HT-29 (cell line): Measurements from ENCODE around the gene GPC4. TPM values are rescaled to one million over a fixed set of nuclear protein-coding genes. Genes with fewer than 3 reads are reported as not detected.
"Not testable (repeated sequence)": the region's sequence is repeated elsewhere in the genome, so short reads cannot be mapped to it uniquely, and the experiment has no call there.

Experiments used
- DNase-seq: peaks from one replicate; pipeline ENCODE4 v3.0.0-alpha.2; 2015; ENCODE audit warnings: low spot score
- total RNA-seq: library from RNA; depleted of rRNA; stranded (reverse); fragments of >200 nt; shearing (Covaris generic); gene quantifications from 2 replicates; pipeline ENCODE4 v1.2.3, GENCODE V29; 2014

Gene GPC4
- total RNA-seq, 1 experiment from 2014 or later, result 1.4 TPM

DNA sequence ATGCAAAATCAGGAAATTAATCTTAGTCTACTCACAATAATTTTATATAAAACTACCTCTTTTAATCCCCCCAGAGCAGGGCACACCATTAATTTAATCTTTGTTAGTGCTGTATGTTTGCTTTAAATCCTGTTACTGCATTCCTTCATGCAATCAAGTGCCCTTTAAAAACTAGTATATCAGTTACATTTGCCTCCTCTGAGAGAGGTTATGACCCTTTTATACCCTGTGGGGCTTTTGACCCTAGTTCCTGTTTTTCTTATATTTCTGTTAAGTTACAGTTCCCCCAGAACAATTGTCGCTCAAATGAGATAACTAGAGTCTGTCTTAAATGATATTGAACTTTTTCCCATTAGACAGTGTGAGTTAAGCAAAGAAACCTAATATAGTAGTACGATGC, 46.2 kb downstream of the GPC4 start:
- DNase-seq, result no peak

DNA sequence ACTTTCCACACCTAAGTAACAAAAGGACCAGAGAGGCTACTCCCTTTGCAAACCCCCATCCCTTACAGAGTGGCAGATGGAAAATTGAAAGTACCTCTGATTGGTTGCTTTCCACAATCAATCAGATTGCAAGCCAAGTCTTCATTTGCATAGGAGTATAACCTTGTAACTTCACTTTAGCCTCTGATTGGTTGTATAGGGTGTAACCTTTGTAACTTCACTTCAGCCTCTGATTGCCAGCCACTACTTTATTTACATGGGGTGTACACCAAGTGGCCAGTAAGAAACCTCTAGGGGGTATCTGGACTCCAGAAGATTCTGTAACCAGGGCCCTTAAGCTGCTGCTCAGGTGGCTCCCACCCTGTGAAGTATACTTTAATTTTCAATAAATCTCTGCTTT, 48.6 kb downstream of the GPC4 start:
- DNase-seq, result no peak

DNA sequence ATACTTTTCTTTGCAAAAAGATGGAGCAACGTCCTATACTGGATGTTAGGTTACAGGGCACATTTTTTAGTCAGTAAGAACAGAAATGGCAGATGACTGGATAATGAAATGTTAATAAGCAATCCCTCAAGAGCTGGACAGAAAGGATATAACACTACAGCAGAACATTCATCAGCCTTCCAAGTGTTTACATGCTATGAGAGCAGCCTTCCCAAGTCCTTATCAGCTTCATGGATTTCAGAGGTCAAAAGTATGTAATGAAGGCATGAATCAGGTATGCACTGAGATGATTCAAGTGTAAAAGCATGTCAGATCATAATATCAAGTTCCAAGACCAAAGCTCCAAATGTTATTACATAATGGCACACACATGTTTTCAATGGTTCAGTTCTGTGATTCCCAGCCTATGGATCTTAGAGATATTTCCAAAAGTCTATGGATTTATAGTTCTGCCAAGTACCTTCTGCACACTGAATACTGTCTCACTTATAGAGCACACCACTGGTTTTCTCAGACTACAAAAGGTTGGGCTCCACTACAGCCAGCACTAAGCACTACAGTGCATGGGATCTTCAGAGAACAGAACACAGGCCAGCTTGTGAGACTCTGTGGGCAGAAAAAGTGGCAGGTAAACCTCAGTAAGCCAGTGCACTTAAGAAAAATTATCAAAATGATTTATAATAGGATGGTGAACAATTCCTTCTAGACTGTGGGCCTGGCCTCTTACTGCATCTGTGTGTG, 49.2 kb downstream of the GPC4 start:
- DNase-seq, result no peak

DNA sequence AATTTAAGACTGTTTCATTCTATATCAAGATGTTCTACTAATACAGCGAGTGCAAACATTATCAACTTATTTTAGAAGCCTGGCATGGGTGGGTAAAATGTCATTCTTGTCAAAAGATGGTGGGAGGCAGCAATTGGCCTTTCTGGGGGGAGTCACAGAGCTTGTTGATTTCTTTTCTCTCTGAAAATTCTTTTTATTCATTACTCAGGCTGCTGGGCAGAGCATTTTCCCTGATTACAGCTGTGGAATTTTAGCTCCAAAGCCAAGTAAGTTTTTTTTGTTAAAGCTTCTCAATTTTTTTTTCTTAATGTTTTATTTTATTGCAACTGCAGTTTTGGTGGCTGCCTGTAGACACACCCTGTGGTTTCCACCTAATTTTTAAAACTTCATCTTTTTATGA, 50.4 kb downstream of the GPC4 start:
- no peak for DNase-seq

DNA sequence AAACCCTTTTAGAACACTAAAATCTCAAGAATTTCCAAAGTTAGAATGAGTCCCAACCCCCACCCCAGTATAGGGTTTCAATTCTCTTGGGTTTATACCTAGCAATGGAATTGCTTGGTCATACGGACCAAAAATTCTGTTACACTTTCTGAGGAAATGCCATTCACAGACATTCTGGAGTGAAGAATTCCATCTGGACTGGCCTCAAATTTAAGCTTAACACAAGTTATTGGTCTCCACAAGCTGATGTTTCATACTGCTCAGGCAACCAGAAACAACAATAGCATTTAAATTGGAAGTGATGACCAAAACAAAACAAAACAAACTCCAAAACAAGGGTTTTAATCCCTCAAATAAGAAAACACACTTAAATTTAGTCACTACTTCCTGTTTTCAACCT, 51.1 kb downstream of the GPC4 start:
- DNase-seq, result no peak

DNA sequence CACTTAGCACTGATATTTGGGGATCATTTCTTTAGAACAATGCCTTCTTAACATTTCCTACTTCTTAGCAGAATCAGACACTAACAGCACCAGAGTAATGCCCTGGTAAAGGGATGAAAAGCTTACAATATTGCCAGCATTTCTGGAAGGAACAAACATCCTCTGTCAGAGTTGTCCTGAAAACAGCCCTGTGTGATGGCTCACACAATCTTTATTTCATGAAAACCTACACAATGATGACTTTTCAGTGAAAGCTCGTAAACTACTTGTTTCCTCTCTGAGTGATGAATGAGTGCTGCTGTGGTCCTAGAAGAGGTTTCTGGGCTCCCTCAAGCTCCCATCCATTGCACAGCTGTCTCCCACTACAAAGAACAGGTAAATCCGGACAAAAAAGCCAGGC, 52.8 kb downstream of the GPC4 start:
- DNase-seq, result no peak

DNA sequence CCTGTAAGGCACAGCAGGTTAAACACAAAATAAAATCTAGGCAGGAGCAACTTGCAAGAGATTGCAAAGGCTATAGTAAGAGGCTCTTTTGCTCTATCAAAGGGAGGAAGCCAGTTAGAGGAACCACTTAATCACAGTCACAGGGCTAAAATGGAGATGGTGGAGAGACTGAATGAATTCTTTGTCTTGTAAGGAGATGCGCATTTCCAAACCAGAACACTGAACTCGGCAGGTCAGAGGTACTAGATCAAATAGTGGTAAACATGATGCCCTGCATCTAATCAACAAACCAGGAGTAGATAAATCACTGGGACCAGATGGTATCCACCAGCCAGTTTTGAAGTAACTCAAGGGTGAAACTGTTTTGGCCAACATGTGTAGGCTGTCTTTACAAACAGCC, 55.8 kb downstream of the GPC4 start:
- no peak for DNase-seq

DNA sequence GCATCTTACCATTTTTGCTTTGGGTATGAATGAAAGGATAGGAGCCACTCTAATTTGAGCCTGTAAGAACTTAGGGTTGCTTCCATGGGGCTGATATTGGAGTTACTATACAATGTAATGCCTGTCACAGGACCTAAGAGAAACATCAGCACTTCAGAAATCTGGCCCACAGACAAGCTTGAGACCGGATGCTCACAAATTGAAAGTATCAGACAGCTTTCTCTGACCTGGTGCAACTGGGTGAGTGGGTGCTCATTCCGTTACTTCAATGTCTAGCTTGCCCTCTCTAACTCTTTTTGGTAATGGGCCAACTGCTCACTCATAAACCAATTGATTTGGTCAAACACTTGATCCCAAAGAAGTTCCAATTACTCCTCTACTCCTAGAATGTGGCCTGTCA, 62.1 kb downstream of the GPC4 start:
- no peak for DNase-seq

DNA sequence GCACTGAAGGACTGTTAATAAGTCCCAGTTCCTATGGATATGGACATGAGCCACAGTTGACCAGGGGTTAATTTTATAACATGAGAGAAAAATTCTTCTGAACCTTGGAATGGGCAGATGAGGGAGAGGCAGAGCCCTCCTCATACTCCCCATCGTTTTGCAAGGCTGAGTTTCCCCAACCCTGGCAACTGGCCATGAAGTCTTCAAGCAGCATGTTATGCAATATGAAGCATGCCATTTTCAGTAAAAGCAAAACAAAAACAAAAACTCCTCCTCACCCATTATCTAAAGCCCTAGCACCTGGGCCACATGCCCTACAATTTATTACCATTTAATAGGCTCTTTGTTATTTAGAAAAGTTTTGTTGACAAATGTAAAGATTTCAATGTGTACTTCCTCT, 64.5 kb downstream of the GPC4 start:
- no peak for DNase-seq

DNA sequence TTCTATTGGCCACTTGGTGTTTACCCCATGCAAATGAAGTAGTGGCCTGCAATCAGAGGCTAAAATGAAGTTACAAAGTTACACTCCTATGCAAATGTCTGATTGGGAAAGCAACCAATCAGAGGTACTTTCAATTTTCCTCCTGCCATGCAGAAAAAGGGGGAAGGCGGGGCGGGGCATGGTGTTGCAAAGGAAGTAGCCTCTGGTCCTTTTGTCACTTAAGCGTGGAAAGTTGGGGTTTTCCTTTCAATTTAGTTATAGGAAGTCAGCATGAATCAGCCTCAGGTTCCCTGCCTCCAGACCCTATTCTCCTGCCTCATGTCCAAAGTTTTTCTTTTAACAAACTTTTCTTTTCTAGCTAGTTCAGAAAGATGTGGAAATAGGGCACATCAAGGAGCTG, 69.3 kb downstream of the GPC4 start:
- DNase-seq, result no peak

DNA sequence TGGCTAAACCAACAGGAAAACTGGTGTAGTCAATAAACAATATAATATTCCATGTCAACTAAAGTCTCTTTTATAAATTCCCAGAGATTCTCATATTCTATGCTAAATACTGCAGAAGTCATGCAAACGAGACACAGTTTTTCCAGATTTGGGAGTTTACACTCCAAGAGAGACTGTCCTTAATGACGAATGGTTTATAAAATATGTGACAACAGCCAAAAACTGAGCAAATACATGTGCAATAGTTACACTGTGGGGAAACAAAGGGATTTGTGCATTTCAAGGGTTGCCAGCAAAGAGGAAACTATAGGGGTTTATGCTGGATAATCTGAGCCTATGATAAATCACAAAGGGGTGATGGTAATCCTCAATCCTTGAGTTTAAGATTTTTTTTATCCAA, 75.7 kb downstream of the GPC4 start:
- DNase-seq, result no peak

DNA sequence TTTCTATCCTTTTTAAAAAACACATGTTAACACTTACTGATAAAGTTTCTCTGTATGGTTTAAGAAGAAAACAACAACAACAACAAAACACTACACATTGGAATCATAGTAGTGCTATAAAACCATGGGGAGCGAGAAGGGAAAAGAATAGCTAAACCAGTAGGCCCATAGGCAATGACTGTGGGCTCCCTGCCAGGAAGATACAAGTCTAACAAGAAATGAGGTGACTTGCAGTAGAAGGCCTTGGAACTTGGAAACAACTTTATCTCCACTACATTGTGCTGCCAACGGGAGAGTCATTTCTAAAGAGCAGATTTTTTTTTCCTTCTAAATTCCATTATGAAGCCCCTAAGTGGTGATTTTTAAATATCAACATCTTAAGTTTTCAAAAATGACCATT, 78.0 kb downstream of the GPC4 start:
- peak; percentile 39 for DNase-seq

DNA sequence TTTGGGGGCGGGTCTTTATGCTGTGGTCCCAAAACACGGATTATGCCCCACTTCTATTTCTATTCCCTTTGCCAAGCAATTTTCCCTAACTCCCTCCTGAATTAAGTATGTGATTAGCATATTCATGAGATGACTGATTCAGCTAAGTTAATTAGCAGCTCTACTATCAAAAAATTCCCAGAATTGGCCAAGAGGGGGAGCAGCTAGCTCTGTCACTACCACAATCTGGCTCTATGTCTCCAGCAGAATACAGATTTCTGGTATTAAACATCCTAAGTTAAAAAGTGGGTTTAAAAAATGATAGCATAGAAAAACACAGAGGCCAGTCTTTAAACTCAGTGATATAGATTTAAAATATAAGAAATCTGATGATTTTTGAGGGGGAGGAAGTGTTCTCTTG, 80.3 kb downstream of the GPC4 start:
- DNase-seq, result peak; percentile 79

DNA sequence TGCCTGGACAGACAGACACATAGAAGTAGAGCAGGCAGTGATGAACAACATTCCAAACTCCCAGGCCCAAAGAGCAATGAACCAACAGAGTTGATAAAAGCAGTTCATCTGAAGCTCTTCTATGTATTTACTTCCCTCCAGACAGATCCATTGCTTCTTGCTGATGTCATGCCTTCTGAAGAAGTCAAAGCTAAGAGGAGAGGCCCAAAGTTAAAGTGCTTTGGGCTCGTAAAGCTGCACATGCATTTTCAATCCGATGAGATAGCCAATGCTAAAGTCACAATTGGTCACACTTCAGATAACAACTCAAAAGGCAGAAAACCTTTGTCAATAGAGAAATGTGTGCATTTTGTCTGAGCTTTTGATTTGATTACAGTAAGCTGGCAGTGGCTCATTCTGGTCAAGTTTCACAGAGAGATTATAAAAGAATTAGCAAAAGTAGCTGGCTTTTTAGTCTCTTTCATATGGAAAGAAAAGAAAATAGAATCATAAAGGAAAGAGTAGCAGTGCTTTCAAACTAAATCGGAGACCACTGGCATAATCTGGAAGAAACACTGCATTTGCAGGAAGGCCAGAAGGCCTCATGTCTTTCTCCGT, 82.0 kb downstream of the GPC4 start:
- no peak for DNase-seq

DNA sequence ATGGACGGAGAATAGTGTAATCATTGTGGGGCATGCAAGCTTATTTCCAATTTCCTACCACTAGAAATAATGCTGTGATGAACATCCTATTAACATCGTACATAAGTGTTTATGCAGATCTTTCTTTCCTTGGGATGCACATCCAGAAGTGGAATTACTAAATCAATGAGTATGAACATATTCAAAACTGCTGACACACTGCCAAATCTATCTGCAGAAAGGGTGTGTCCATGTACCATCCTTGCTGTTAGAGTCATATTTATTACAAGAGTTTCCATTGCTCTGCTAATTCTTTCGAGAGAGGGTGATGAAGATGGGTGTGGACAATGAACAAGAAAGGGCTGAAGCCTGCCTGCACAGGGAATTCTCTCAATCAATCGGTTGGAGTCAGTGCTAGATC, 82.6 kb downstream of the GPC4 start:
- no peak for DNase-seq

DNA sequence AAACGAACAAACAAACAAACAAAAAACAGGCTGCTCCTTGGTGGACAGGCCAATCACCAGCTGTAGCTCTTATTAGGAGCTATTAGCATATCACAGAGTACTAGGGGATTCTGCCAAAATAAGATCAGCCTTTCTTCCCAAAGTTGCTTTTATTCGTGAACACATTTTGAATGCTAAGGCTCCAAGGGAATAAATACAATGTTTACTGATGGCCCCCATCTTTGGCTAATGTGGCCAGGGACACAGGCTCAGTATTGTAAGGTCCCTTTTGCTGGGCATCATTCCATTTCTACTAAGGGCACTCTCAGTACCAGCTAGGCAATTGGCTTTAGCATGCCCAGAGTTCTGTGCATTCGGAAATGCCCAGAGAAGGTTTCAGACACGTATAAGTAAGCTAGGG, 84.3 kb downstream of the GPC4 start:
- DNase-seq, result no peak

DNA sequence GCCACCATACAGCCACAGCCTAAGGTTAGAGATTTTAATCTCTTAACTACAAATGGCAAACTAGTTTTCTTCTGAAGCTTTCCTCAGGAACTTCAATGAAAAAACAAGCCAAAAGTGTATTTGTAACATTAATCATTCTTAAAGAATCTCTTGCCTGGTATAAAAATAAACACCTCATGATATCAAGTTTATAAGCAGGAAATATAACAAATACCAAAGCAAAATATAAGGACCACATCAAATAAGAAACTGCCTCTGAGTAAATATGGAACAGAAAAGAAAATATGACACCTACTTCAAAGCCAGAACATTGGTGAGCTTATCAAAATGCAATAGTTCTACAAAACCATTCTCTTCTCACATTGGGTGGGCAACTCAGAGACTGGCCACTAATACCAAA, 89.9 kb downstream of the GPC4 start:
- DNase-seq, result no peak

DNA sequence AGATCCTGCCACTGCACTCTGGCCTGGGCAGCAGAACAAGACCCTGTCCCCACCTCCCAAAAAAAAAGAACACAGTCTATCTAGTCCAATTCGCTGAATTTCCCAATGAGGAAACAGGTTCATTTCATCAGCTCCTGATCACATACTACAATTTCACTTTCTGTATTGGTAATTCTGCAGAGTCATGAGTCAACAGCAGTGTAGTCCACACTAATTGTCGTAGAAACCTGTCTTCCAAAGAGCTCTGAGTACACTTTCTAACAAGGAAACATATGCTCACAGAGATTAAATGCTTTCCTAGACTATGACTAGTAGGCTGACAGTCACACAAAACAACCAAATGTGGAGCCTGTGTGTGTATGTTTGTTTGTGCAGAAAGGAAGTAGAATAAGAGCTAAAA, 91.9 kb downstream of the GPC4 start:
- DNase-seq, result no peak

DNA sequence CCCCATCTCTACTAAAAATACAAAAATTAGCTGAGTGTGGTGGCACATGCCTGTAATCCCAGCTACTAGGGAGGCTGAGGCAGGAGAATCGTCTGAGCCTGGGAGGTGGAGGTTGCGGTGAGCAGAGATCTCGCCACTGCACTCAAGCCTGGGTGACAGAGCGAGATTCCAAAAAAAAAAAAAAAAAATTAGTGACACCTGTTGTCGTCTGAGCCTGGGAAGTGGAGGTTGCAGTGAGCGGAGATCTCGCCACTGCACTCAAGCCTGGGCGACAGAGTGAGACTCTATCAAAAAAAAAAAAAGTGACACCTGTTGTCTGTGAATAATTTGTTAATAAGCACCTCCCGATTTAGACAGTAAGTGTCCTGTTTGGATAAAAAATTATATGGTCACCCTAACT, 93.0 kb downstream of the GPC4 start:
- not testable (repeated sequence) for DNase-seq

DNA sequence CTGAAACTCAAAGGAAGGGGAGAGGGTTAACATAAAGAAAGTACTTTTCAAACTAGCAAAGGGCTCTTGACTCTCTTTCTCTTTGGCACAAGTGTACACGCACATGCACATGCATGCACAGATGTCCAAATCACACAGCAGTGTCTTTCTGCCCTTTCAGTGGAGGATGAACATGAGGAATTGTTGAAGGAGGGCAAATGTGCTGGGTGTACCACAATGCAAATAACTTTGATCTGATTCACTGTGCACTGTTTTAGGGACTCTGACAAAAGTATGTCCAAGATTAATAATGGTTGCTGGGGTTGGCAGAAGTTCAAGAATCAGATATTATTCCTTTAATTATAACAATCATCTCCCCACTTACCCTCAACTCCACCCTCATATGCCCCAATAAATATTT, 93.8 kb downstream of the GPC4 start:
- no peak for DNase-seq

DNA sequence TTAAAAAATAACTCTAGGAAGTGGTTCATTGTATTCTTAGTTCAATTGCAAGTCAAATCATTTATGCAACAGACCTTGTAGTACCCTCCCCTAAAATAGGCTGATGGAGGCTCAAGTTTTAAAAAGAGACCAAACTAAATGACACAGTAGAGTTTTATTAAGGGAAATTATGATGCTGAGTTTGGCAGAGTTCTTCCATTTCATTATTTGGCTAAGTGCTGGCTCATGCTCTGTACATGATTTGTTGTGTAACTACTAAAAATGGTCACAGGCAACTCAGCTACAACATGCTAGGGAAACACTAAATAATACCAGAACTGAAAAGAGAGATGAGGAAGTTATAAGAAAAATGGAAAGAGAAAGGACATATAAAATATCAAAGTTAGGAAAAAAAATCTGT, 101.0 kb downstream of the GPC4 start:
- no peak for DNase-seq

DNA sequence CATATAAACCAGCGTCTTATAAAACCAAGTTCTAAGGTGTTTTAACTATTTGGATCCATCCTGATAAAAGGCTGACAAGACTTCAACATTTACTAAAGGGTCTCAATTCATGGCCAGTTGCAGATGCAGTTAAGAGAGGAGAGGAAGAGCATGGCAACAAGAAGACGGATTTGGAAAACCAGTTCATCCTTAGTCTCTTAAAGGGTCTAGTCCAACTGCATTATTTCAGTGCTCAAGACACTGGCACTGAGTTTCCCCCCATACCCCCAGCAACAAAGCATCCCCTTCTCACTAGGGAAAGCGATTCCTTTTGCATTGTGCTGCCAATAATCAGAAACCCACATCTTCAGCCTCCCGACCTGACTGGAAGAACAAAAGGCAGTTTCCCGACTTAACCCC, 106.8 kb downstream of the GPC4 start:
- no peak for DNase-seq

DNA sequence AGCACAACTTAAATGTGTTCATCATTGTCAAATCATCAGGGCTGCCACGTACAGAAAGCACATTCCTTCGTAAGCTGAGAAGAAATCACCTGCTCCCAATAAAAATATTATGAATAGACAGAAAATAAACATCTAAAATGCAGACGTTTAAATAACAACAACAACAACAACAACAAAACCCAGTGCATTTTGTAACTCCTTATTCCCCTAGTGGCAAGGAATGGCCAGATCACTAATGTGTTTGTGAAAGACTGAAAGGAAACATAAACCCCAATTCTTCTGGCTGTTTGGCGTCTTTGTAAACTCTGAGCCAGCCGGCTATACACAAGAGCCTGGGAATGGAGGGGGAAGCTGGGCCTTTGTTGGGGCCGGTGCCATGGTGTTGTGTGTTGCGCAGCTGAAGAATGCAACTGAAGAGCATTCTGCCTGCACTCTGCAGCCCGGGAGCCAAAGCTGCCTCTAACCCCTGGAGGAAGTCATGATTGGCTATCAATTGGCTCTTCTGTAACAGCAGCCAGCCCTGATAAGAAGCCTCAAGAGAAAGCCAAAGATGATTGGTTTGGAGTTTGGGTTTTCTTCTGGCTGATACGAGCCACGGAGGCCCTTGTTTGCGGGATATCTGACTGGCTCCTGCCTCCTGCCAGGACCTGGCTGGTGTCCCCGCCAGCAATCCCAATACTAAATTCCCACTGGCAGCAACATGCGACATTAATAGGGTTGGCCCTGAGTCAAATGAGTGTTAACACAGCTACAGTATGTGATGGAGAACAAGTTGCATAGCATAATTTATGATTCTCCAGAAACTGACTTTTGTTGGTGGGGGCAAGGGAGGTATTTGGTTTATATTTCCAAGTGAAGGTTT, 107.4 kb downstream of the GPC4 start:
- DNase-seq, result no peak
